ENCODE results near the gene FAM32A. TPM values are rescaled to one million over a fixed set of nuclear protein-coding genes. Genes with fewer than 3 reads are reported as not detected.

FAM32A gene
- total and polyA plus RNA-seq, 2 of the 8 experiments (the other 6 are each of a cell fraction or from before 2014, with no cell fraction given) = 75.6 to 105 TPM

DNA sequence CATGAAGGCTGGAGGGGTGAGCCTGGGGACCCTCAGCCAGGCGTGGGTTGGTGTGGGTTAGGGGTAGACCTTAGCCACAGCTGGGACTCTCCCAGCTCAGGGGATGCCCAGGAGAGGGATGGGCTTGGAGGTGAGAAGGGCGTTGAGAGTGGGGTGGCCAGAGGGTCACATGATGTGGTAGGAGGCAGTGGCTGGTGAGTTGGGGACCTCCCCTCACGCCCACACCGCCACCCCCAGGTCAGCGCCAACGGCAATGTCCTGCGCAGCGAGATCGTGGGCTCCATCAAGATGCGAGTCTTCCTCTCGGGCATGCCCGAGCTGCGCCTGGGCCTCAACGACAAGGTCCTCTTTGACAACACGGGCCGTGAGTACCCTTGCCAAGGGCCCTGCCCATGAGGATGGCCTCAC lies 41.0 kb downstream of the FAM32A start:
- no peak overlapping the region for H3K18ac ChIP-seq (ENCODE audit: extremely low read depth, low read length)
- no peak overlapping the region for H4K8ac ChIP-seq (ENCODE audit: extremely low read depth, insufficient read depth, low read length)
- no peaks in the 10 kb centered on the region for H3K9me3 ChIP-seq (ENCODE audit: insufficient read depth in 2 of 2, low read depth in 1 of 2, low read length in 1 of 2)
- H2AFZ ChIP-seq (ENCODE audit: low read length) = no peak overlapping the region
- H3K9ac ChIP-seq (replicated peaks in 1 of 4; ENCODE audit: extremely low read depth in 1 of 4, low read depth in 3 of 4, low read length in 3 of 4) = peak overlapping the region in 1 of 4 experiments; percentile 5; a peak in 1 of 7 replicates
- CTCF ChIA-PET (ENCODE audit: partially characterized antibody) = interaction anchor here (0.6 to 2.2 kb wide), 2 partner anchors 21 to 156 kb away, joined by 3 to 5 read pairs; no protein-coding TSS in a partner anchor
- no peak overlapping the region for H3K23ac ChIP-seq (ENCODE audit: insufficient read length)
- WGBS, 2 experiments (ENCODE audit: extremely low coverage in 1 of 2, insufficient coverage in 1 of 2, insufficient read length in 1 of 2, insufficient replicate concordance in 2 of 2, low coverage in 1 of 2, low lambda C conversion rate in 2 of 2, missing lambda C conversion rate in 1 of 2) = 90% methylated on average over 16 of the region's 16 CpGs; no CpG with 5 or more reads in 1 of the 2 experiments
- no peak overlapping the region for H3K4me2 ChIP-seq (ENCODE audit: insufficient read depth in 1 of 2, low read depth in 2 of 2, low read length in 2 of 2)
- H2AK5ac ChIP-seq (ENCODE audit: low read depth, low read length) = no peak overlapping the region
- FAIRE-seq (no peak), DNase-seq (ENCODE audit: low read depth in 1 of 2, low spot score in 2 of 2) (no peak)
- no peak overlapping the region for H2BK15ac ChIP-seq (ENCODE audit: low read length)
- TF ChIP-seq TEAD4 (IDR thresholded peaks at IDR 0.05; ENCODE audit: low read depth, low read length) (no peak), GTF2F1 (IDR thresholded peaks at IDR 0.05; ENCODE audit: borderline replicate concordance, low read depth, low read length) (no peak), EGR1 (IDR thresholded peaks at IDR 0.05; ENCODE audit: borderline replicate concordance, low read depth, low read length) (no peak), SP1 (IDR thresholded peaks at IDR 0.05; ENCODE audit: low read depth, low read length) (no peak), ASH2L (IDR thresholded peaks at IDR 0.05; ENCODE audit: low read length) (no peak), CBX8 (IDR thresholded peaks at IDR 0.05; ENCODE audit: borderline replicate concordance, low read depth, low read length) (no peak)
- peaks cover 0 to 3% (median 0%) of the 10 kb centered on the region in 4 experiments; a peak in 2 of 8 replicates for H3K36me3 ChIP-seq (ENCODE audit: control insufficient read depth in 2 of 4, insufficient read depth in 4 of 4, low read length in 3 of 4)
- H3K56ac ChIP-seq (replicated peaks; ENCODE audit: insufficient read length, low read depth, low read length) = no peak overlapping the region
- H3K4me3 ChIP-seq (ENCODE audit: extremely low read depth in 1 of 4, insufficient read depth in 2 of 4, low read depth in 3 of 4, low read length in 4 of 4) = no peak overlapping the region
- no peaks in the 10 kb centered on the region for H3K79me2 ChIP-seq (ENCODE audit: control insufficient read depth in 1 of 2, insufficient read depth in 2 of 2, low read length in 2 of 2)
- no peaks in the 10 kb centered on the region; a peak in 1 of 7 replicates for H3K27me3 ChIP-seq (replicated peaks in 1 of 4; ENCODE audit: control insufficient read depth in 3 of 4, extremely low read depth in 1 of 4, insufficient read depth in 3 of 4, low read length in 3 of 4)
- H3K4me1 ChIP-seq (replicated peaks in 1 of 4; ENCODE audit: control insufficient read depth in 3 of 4, insufficient read depth in 4 of 4, low read length in 3 of 4) = no peaks in the 10 kb centered on the region
- peaks cover 3 to 7% of the 10 kb centered on the region in 2 experiments for H4K20me1 ChIP-seq (replicated peaks in 1 of 2; ENCODE audit: control insufficient read depth in 1 of 2, insufficient read depth in 2 of 2, low read length in 2 of 2)
- no peak overlapping the region for H3K4ac ChIP-seq (replicated peaks; ENCODE audit: insufficient read length, low read depth, low read length)
- no peak overlapping the region for H2BK20ac ChIP-seq (ENCODE audit: low read length)
- no peak overlapping the region for H4K5ac ChIP-seq (ENCODE audit: insufficient read length, low read depth, low read length)
- POLR2A ChIA-PET (ENCODE audit: partially characterized antibody) = no interaction called here
- peak overlapping the region; percentile 71; the same call in 1 of the 2 replicates for H2BK5ac ChIP-seq (ENCODE audit: low read depth, low read length)
- H3K23me2 ChIP-seq (ENCODE audit: low read depth, low read length) = no peaks in the 10 kb centered on the region
- no peak overlapping the region for H2BK12ac ChIP-seq (ENCODE audit: low read depth, low read length)
- no peaks in the 10 kb centered on the region for H3K79me1 ChIP-seq (ENCODE audit: low read depth, low read length)
- no peak overlapping the region; the same call in 1 of the 2 replicates for H3K27ac ChIP-seq (ENCODE audit: low read depth, low read length)
- peak overlapping the region; percentile 7 for H4K91ac ChIP-seq (replicated peaks; ENCODE audit: insufficient read length, low read length)
- no peak overlapping the region for H2BK120ac ChIP-seq (replicated peaks; ENCODE audit: low read depth, low read length)
- H3K14ac ChIP-seq (ENCODE audit: insufficient read length) = no peak overlapping the region

All from H1 (cell line).